K562 (cell line): Measurements from ENCODE around the gene NOTO. TPM values are rescaled to one million over a fixed set of nuclear protein-coding genes. Genes with fewer than 3 reads are reported as not detected.
A peak's percentile ranks its signal among the peaks of the same experiment; 100 is the strongest.

ENCODE experiments used
- ATAC-seq: fragments of 200-7000 bp; cut with Tn5 transposase; 3 replicates; pipeline ENCODE4 v1.9.1; 2020; ENCODE audit warnings: moderate library complexity
- BruUV-seq: library from RNA; stranded (reverse); fragments of 400-500 nt; replicated peaks from 2 replicates; lab custom pipeline; 2021; lab: Mats Ljungman, UMichigan
- CTCF ChIA-PET: fragments of 300-600 bp; formaldehyde crosslinking; extraction: SDS; loops from one replicate; lab custom pipeline; 2021; ENCODE audit warnings: low intra/inter-chr PET ratio; lab: Yijun Ruan, JAX
- POLR2A ChIA-PET: fragments of 300-600, 350-650 bp; sonication (Branson Sonifier 250); formaldehyde crosslinking; extraction: SDS; loops from one replicate; lab custom pipeline; 2021; ENCODE audit warnings: antibody characterized with exemption, inconsistent platforms; lab: Yijun Ruan, JAX
- DNase-seq, 4 experiments: peaks; one replicate each; pipeline versions ENCODE4 v3.0.0 to v3.0.0-alpha.2; 2011 to 2018; ENCODE audit warnings: low spot score in 3 of 4, mixed read lengths in 3 of 4; ENCODE audit errors: extremely low read depth in 1 of 4
- FAIRE-seq: peaks from 2 replicates; lab custom pipeline; 2011; peaks lifted over from hg19 to GRCh38; lab: Jason Lieb, UNC
- H2AFZ ChIP-seq: 2 replicates; pipeline ENCODE4 v1.6.0; 2011; ENCODE audit warnings: low read depth, low read length, control low read depth, inconsistent platforms
- H3K27ac ChIP-seq: fragments of 200-600 bp; 3 replicates; pipeline ENCODE4 v1.8.0; 2011; ENCODE audit warnings: low read depth, mild to moderate bottlenecking, control low read depth, inconsistent platforms, low read length, moderate library complexity, mixed read lengths; ENCODE audit errors: extremely low read depth
- H3K27me3 ChIP-seq, 2 experiments: fragments of 300-600 bp in 1 of 2; 2 replicates in 1 of 2; 3 replicates in 1 of 2; pipeline versions ENCODE4 v1.6.0 to v1.8.0; 2011; ENCODE audit warnings: inconsistent platforms in 2 of 2, low read length in 2 of 2, mild to moderate bottlenecking in 1 of 2, mixed read lengths in 1 of 2, moderate library complexity in 1 of 2; ENCODE audit not compliant: control insufficient read depth in 2 of 2, insufficient read depth in 2 of 2
- H3K36me3 ChIP-seq: fragments of 300-600 bp; 3 replicates; pipeline ENCODE4 v1.8.0; 2011; ENCODE audit warnings: mild to moderate bottlenecking, low read length, inconsistent platforms; ENCODE audit not compliant: control insufficient read depth, insufficient read depth
- H3K4me1 ChIP-seq, 2 experiments: fragments of 200-600 bp in 1 of 2; replicated peaks in 1 of 2; 2 replicates in 1 of 2; 3 replicates in 1 of 2; pipeline versions ENCODE4 v1.5.1 to v1.8.0; 2011; ENCODE audit warnings: inconsistent platforms in 2 of 2, low read length in 2 of 2, mild to moderate bottlenecking in 1 of 2, mixed read lengths in 1 of 2, moderate library complexity in 1 of 2; ENCODE audit not compliant: control insufficient read depth in 2 of 2, insufficient read depth in 2 of 2
- H3K4me2 ChIP-seq: 2 replicates; pipeline ENCODE4 v1.6.1; 2011; ENCODE audit warnings: low read length, control low read depth, inconsistent platforms, mixed read lengths; ENCODE audit not compliant: insufficient read depth
- H3K4me3 ChIP-seq: fragments of 200-600 bp; sonication (generic), shearing (Covaris generic); 2 replicates; pipeline ENCODE4 v1.5.1; 2016; ENCODE audit warnings: control low read depth, inconsistent platforms
- H3K79me2 ChIP-seq: fragments of 200-600 bp; 3 replicates; pipeline ENCODE4 v1.8.0; 2011; ENCODE audit warnings: low read length, inconsistent platforms; ENCODE audit not compliant: control insufficient read depth, insufficient read depth
- H3K9ac ChIP-seq, 2 experiments: 2 replicates each; pipeline versions ENCODE4 v1.6.0 to v1.6.1; 2011; ENCODE audit warnings: low read depth in 2 of 2, low read length in 2 of 2, control low read depth in 1 of 2, inconsistent platforms in 1 of 2, mild to moderate bottlenecking in 1 of 2, mixed read lengths in 1 of 2; ENCODE audit not compliant: insufficient read depth in 1 of 2
- H3K9me1 ChIP-seq: one replicate; pipeline ENCODE4 v1.6.0; 2011; ENCODE audit warnings: inconsistent platforms, mild to moderate bottlenecking, low read length, moderate library complexity; ENCODE audit not compliant: control insufficient read depth, insufficient read depth
- H3K9me3 ChIP-seq: replicated peaks from 2 replicates; pipeline ENCODE4 v1.5.1; 2011; ENCODE audit warnings: low read depth, low read length, inconsistent platforms; ENCODE audit not compliant: control insufficient read depth, insufficient read depth
- H4K20me1 ChIP-seq: replicated peaks from 2 replicates; pipeline ENCODE4 v1.6.1; 2011; ENCODE audit warnings: low read length, inconsistent platforms, mixed read lengths; ENCODE audit not compliant: control insufficient read depth, insufficient read depth
- ATF3 ChIP-seq, 2 experiments: fragments of 450-650 bp in 1 of 2; sonication (generic) in 1 of 2; formaldehyde crosslinking in 1 of 2; IDR thresholded peaks in 1 of 2; conservative IDR thresholded peaks in 1 of 2; 2 replicates each; pipeline versions ENCODE4 v1.6.1 to v1.8.1; 2016 to 2023; ENCODE audit warnings: mild to moderate bottlenecking in 2 of 2, moderate library complexity in 2 of 2, inconsistent platforms in 1 of 2, missing genetic modification reagents in 1 of 2
- ATF7 ChIP-seq: fragments of 450-650 bp; IDR thresholded peaks from 2 replicates; pipeline ENCODE4 v1.7.1; 2014; ENCODE audit warnings: mild to moderate bottlenecking, moderate library complexity
- EZH2 ChIP-seq: IDR thresholded peaks from 2 replicates; pipeline ENCODE4 v1.6.1; 2012; ENCODE audit warnings: low read depth, mild to moderate bottlenecking, inconsistent platforms, low read length, borderline replicate concordance
- FOXA1 ChIP-seq: fragments of 450-650 bp; IDR thresholded peaks from 2 replicates; pipeline ENCODE4 v1.6.1; 2016; ENCODE audit warnings: mild to moderate bottlenecking, borderline replicate concordance
- RREB1 ChIP-seq: fragments of 250-450 bp; sonication (Bioruptor Pico); IDR thresholded peaks from 2 replicates; pipeline ENCODE4 v1.4.0; 2020
- SUPT5H ChIP-seq: fragments of 450-650 bp; IDR thresholded peaks from 2 replicates; pipeline ENCODE4 v1.6.1; 2016
- TEAD1 ChIP-seq, 2 experiments: fragments of 450-650 bp in 1 of 2; sonication (generic) in 1 of 2; formaldehyde crosslinking; IDR thresholded peaks; 2 replicates each; pipeline versions ENCODE4 v1.4.0 to v1.8.0; 2020 to 2022; ENCODE audit warnings: mild to moderate bottlenecking in 2 of 2, missing genetic modification reagents in 1 of 2
- WGBS: fragments of 100-300 bp; shearing (Covaris generic); methylation state at CpG from one replicate; pipeline ENCODE4 v1.1.6; 2016; ENCODE audit warnings: low coverage, mixed read lengths; ENCODE audit not compliant: insufficient coverage; ENCODE audit errors: missing lambda C conversion rate; 5-methylcytosine and 5-hydroxymethylcytosine counted together
- in situ Hi-C: fragments of 300-500 bp; cut with MboI; formaldehyde crosslinking; loops from 4 replicates; pipeline ENCODE4 v1.15.0; 2018; ENCODE audit warnings: inconsistent platforms, mixed read lengths
- intact Hi-C: fragments of 100-400 bp; cut with micrococcal nuclease; formaldehyde crosslinking; loops from 2 replicates; pipeline ENCODE4 v1.14.2; 2022
- polyA plus RNA-seq, 8 experiments: library from polyadenylated mRNA; depleted of rRNA in 4 of 8; stranded (reverse) in 5 of 8; unstranded in 3 of 8; fragments of >200 nt; fragmentation: Nextera tagmentation in 2 of 8; fragmentation: Illumina TruSeq in 1 of 8; extraction: Ambion mirVana in 2 of 8; extraction: Trizol in 1 of 8; gene quantifications; 2 replicates each; pipeline versions ENCODE4 v1.2.1 to v1.2.3, GENCODE V29; 2011 to 2014; ENCODE audit warnings: inconsistent platforms in 1 of 8, missing spikeins in 1 of 8
- total RNA-seq, 7 experiments: library from RNA; depleted of rRNA in 6 of 7; stranded (reverse); fragments of >200 nt in 6 of 7; fragmentation: Illumina TruSeq in 2 of 7; extraction: Trizol in 2 of 7; gene quantifications; 2 replicates each; pipeline versions ENCODE4 v1.2.1 to v1.2.3, GENCODE V29; 2011 to 2021; ENCODE audit warnings: low replicate concordance in 1 of 7

NOTO gene
- total and polyA plus RNA-seq, 9 of the 15 experiments (the other 6 are each of a cell fraction or from before 2014, with no cell fraction given): not detected

DNA sequence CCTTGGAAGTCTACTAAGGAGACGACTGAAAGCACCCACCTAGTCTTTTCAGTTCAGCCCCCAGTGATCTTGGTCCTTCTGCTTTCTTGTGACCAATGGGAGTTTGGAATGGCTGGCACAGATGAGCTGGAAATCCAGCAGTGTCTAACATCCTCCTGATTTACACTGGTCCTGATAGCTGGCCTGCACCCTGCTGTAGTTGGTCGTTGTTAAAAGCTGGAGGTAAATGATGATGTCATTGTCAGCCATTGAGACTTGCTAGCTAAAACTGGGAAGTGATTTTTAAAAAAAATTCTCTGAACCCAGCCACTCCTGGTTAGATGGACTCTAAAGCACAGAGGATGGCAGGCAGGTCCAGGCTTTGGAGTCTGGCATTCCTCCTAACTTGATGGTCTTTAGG is 51.0 kb downstream of the NOTO start:
- intact Hi-C loops (loop anchor here (10.0 kb wide), 1 partner anchor 269 kb away; no protein-coding TSS in a partner anchor), in situ Hi-C loops (no loop called here)
- no peaks in the 10 kb centered on the region for H3K27me3 ChIP-seq
- peaks cover 6% of the 10 kb centered on the region; the same call in 1 of the 2 replicates for H4K20me1 ChIP-seq
- ChIA-PET CTCF (no interaction called here), POLR2A (interaction anchor here (0.6 to 1.8 kb wide), 6 partner anchors 8 to 254 kb away, joined by 3 to 9 read pairs (median 4); partner anchors contain the start of gene CCT7)
- H3K27ac ChIP-seq: no peak overlapping the region
- ATAC-seq (no peak; the same call in 1 of the 3 replicates), DNase-seq (no peak), FAIRE-seq (peak; percentile 52)
- H3K4me3 ChIP-seq: no peak overlapping the region
- no peak overlapping the region for H3K4me2 ChIP-seq
- H3K4me1 ChIP-seq: peaks cover 0 to 12% of the 10 kb centered on the region in 2 experiments; a peak in 3 of 5 replicates
- no peak overlapping the region for H3K9ac ChIP-seq
- H3K9me1 ChIP-seq: no peaks in the 10 kb centered on the region
- BruUV-seq: no TSS peak
- whole genome bisulfite sequencing: 67% methylated on average over 2 of the region's 2 CpGs
- no peaks in the 10 kb centered on the region for H3K79me2 ChIP-seq
- no peak overlapping the region for H2AFZ ChIP-seq
- H3K9me3 ChIP-seq: no peaks in the 10 kb centered on the region
- H3K36me3 ChIP-seq: peaks cover 64% of the 10 kb centered on the region
- TF ChIP-seq SUPT5H (peak; percentile 13; the same call in 1 of the 2 replicates), ATF7 (peak; percentile 88), FOXA1 (no peak), RREB1 (CRISPR knock-in tag) (no peak), TEAD1 (CRISPR knock-in tag; IDR thresholded peaks at IDR 0.05) (no peak), ATF3 (IDR thresholded peaks at IDR 0.05) (peak; percentile 79), ATF3 (CRISPR knock-in tag; conservative IDR thresholded peaks at IDR 0.05) (no peak), EZH2 (no peak)
- TF ChIP-seq, all 486 proteins: peak for 3
